ENCODE results near the gene TMA7B. TPM values are rescaled to one million over a fixed set of nuclear protein-coding genes. Genes with fewer than 3 reads are reported as not detected.
A peak's percentile ranks its signal among the peaks of the same experiment; 100 is the strongest.

TMA7B gene
- total RNA-seq, 4 donors from 2014 or later = not detected

GRCh38 chr22:39958949-39959639 lies 1.1 kb upstream of the TMA7B start:
- Histone ChIP-seq H3K9me3 (no peaks in the 10 kb centered on the region), H3K4me3 (no peak overlapping the region), H3K4me1 (peaks cover 0 to 23% (median 14%) of the 10 kb centered on the region in 3 donors), H3K27ac (no peak overlapping the region), H3K36me3 (no peaks in the 10 kb centered on the region), H3K27me3 (peaks cover 0 to 66% (median 0%) of the 10 kb centered on the region in 4 donors)
- intact Hi-C loops (cut with DNase I) = no loop called here
- WGBS, 2 donors = 70 to 78% methylated on average over 9 to 10 of the region's 11 CpGs
- no peak for TF ChIP-seq POLR2A (IDR thresholded peaks at IDR 0.05)
- TF ChIP-seq, protein P1, sequence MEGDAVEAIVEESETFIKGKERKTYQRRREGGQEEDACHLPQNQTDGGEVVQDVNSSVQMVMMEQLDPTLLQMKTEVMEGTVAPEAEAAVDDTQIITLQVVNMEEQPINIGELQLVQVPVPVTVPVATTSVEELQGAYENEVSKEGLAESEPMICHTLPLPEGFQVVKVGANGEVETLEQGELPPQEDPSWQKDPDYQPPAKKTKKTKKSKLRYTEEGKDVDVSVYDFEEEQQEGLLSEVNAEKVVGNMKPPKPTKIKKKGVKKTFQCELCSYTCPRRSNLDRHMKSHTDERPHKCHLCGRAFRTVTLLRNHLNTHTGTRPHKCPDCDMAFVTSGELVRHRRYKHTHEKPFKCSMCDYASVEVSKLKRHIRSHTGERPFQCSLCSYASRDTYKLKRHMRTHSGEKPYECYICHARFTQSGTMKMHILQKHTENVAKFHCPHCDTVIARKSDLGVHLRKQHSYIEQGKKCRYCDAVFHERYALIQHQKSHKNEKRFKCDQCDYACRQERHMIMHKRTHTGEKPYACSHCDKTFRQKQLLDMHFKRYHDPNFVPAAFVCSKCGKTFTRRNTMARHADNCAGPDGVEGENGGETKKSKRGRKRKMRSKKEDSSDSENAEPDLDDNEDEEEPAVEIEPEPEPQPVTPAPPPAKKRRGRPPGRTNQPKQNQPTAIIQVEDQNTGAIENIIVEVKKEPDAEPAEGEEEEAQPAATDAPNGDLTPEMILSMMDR (IDR thresholded peaks at IDR 0.05) = no peak
- no peak for DNase-seq

GRCh38 chr22:39960791-39961746 lies 872 bp downstream of the TMA7B start:
- TF ChIP-seq POLR2A (IDR thresholded peaks at IDR 0.05) = no peak
- TF ChIP-seq, protein P1 (IDR thresholded peaks at IDR 0.05) = no peak
- Histone ChIP-seq H3K27ac (peak overlapping the region in 1 of 4 donors; percentile 48), H3K4me1 (peaks cover 0 to 17% (median 7%) of the 10 kb centered on the region in 3 donors), H3K4me3 (no peak overlapping the region), H3K9me3 (no peaks in the 10 kb centered on the region), H3K36me3 (no peaks in the 10 kb centered on the region), H3K27me3 (peaks cover 0 to 84% (median 0%) of the 10 kb centered on the region in 4 donors)
- intact Hi-C loops (cut with DNase I) = no loop called here
- WGBS, 2 donors = 63 to 76% methylated on average over 12 to 13 of the region's 13 CpGs
- DNase-seq = no peak

DNA sequence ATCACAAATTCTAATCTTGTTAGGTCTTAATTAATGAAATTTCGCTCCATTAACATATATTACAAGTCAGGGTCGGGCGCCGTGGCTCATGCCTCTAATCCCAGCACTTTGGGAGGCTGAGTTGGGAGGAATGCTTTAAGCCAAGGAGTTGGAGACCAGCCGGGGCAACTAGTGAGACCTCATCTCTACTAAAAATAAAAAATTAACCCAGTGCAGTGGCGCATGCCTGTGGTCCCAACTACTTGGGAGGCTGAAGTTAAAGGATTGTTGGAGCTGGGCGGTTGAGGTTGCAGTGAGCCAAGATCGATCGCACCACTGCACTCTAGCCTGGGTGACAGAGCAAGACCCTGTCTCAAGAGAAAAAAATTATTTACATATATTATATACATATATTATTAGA lies 1.9 kb downstream of the TMA7B start:
- TF ChIP-seq POLR2A (IDR thresholded peaks at IDR 0.05) = no peak
- TF ChIP-seq, protein P1 (IDR thresholded peaks at IDR 0.05) = no peak
- no peaks in the 10 kb centered on the region for H3K9me3 ChIP-seq
- no peaks in the 10 kb centered on the region for H3K36me3 ChIP-seq
- no peak overlapping the region for H3K27ac ChIP-seq
- DNase-seq = no peak
- H3K4me1 ChIP-seq = peaks cover 0 to 25% (median 16%) of the 10 kb centered on the region in 3 donors
- no peak overlapping the region for H3K4me3 ChIP-seq
- intact Hi-C loops (cut with DNase I) = no loop called here
- WGBS, 2 donors = 78 to 92% methylated on average over 8 to 9 of the region's 9 CpGs
- peaks cover 0 to 88% (median 0%) of the 10 kb centered on the region in 4 donors for H3K27me3 ChIP-seq

DNA sequence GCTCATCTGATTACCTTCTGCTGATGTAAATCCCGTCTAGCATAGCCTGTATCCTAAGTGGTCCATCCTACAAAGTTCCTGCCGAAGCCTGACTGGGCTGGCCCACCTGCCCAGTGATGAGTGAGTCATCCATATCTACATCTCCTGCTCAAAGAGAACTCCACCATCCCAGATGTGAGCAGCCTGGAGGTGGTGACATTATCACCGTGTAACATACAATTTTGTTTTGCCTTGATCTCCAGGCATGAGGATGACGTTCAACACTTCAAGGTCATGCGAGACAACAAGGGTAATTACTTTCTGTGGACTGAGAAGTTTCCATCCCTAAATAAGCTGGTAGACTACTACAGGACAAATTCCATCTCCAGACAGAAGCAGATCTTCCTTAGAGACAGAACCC lies 5.6 kb downstream of the TMA7B start:
- Histone ChIP-seq H3K9me3 (no peaks in the 10 kb centered on the region), H3K4me1 (peaks cover 0 to 27% (median 14%) of the 10 kb centered on the region in 3 donors), H3K36me3 (no peaks in the 10 kb centered on the region), H3K4me3 (no peak overlapping the region), H3K27me3 (peaks cover 0 to 84% (median 0%) of the 10 kb centered on the region in 4 donors), H3K27ac (no peak overlapping the region)
- TF ChIP-seq, protein P1 (IDR thresholded peaks at IDR 0.05) = no peak
- no peak for TF ChIP-seq POLR2A (IDR thresholded peaks at IDR 0.05)
- no peak for DNase-seq
- WGBS, 2 donors = 43 to 64% methylated on average over 4 to 5 of the region's 5 CpGs
- intact Hi-C loops (cut with DNase I) = no loop called here

DNA sequence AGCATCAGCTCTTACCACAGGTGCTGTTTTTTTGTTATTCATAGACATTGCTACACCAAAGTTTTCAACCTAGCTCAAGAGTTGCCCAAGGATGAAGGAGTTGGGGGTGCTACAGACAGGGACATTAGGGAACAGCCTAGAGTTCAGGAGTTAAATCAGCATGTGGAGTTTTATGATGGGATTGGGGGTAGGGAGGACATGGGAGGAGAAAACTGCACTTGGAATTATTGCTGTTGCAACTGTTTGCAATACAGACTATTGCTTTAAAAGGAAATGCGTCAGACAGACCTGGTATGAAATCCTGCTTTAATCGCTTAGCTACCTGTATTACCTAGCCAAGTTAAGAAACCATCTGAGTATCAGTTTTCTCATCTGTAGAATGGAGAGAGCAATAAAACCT lies 6.3 kb downstream of the TMA7B start:
- peaks cover 0 to 84% (median 0%) of the 10 kb centered on the region in 4 donors for H3K27me3 ChIP-seq
- no peak overlapping the region for H3K4me3 ChIP-seq
- H3K27ac ChIP-seq = peak overlapping the region in 1 of 4 donors; percentile 9
- 75 to 89% methylated on average over 2 of the region's 2 CpGs for WGBS, 2 donors
- DNase-seq = no peak
- TF ChIP-seq, protein P1 (IDR thresholded peaks at IDR 0.05) = no peak
- TF ChIP-seq POLR2A (IDR thresholded peaks at IDR 0.05) = no peak
- peaks cover 0 to 27% (median 14%) of the 10 kb centered on the region in 3 donors for H3K4me1 ChIP-seq
- H3K9me3 ChIP-seq = no peaks in the 10 kb centered on the region
- H3K36me3 ChIP-seq = no peaks in the 10 kb centered on the region
- intact Hi-C loops (cut with DNase I) = no loop called here

All from esophagus squamous epithelium (tissue), 5 donors.